H1 (cell line): ENCODE data around the gene IFTAP. TPM values are rescaled to one million over a fixed set of nuclear protein-coding genes. Genes with fewer than 3 reads are reported as not detected.

Experiments used
- polyA plus RNA-seq, 7 experiments: library from polyadenylated mRNA; depleted of rRNA in 3 of 7; stranded (reverse) in 5 of 7; unstranded in 2 of 7; fragments of >200 nt in 5 of 7; fragments of 200-250 nt in 2 of 7; gene quantifications; 1 replicate in 5 of 7; 2 replicates in 1 of 7; 4 replicates in 1 of 7; pipeline versions ENCODE4 v1.2.1 to v1.2.3, GENCODE V29; 2011 to 2013; ENCODE audit warnings: missing spikeins in 2 of 7, mixed read lengths in 2 of 7
- total RNA-seq: library from RNA; stranded (reverse); fragmentation: NEBNext Ultra II Directional; extraction: Animal tissue kit (Norgen Biotek cat#: 25700); gene quantifications from 2 replicates; pipeline ENCODE4 v1.2.1, GENCODE V29; 2021

Gene IFTAP
- total and polyA plus RNA-seq, 2 of the 8 experiments (the other 6 are each of a cell fraction or from before 2014, with no cell fraction given): 21.2 to 23.9 TPM

Other genes with a start within 250 kb of the IFTAP start
- 8.8 and 9.4 TPM in 2 replicates for gene TRAF6, start 84.2 kb upstream of the IFTAP start, total RNA-seq
- 2.6 and 4.6 TPM in 2 replicates for gene TRAF6, start 84.2 kb upstream of the IFTAP start, polyA plus RNA-seq (2011; rRNA removed)
- gene RAG1, start 26.5 kb upstream of the IFTAP start, total RNA-seq: 0.58 and 0.90 TPM in 2 replicates
- 0.13 and 0.14 TPM in 2 replicates for gene RAG1, start 26.5 kb upstream of the IFTAP start, polyA plus RNA-seq (2011; rRNA removed)
- gene RAG2, start 3.7 kb downstream of the IFTAP start, total RNA-seq: not detected in 2 replicates
- not detected in 2 replicates for gene RAG2, start 3.7 kb downstream of the IFTAP start, polyA plus RNA-seq (2011; rRNA removed)